NT2/D1 (cell line): ENCODE results near the gene SLC17A8.

Source experiments
- SUZ12 ChIP-seq: IDR thresholded peaks from 2 replicates; pipeline ENCODE4 v1.6.1; 2011; ENCODE audit not compliant: insufficient read length, insufficient read depth; ENCODE audit errors: extremely low read depth
- YY1 ChIP-seq: IDR thresholded peaks from 2 replicates; pipeline ENCODE4 v1.6.1; 2011; ENCODE audit not compliant: insufficient read length, insufficient read depth
- ZNF274 ChIP-seq: IDR thresholded peaks from 2 replicates; pipeline ENCODE4 v1.6.1; 2011; ENCODE audit warnings: mild to moderate bottlenecking, low read depth, low read length

GRCh38 chr12:100427078-100427477 lies 70.2 kb downstream of the SLC17A8 start:
- TF ChIP-seq SUZ12 (no peak), ZNF274 (no peak), YY1 (no peak)
